Measurements from ENCODE around the gene FCRLA. TPM values are rescaled to one million over a fixed set of nuclear protein-coding genes. Genes with fewer than 3 reads are reported as not detected.

FCRLA gene
- polyA plus RNA-seq, 2 of the 4 experiments (the other 2 are of a cell fraction): 0.10 TPM; not detected in 1

DNA sequence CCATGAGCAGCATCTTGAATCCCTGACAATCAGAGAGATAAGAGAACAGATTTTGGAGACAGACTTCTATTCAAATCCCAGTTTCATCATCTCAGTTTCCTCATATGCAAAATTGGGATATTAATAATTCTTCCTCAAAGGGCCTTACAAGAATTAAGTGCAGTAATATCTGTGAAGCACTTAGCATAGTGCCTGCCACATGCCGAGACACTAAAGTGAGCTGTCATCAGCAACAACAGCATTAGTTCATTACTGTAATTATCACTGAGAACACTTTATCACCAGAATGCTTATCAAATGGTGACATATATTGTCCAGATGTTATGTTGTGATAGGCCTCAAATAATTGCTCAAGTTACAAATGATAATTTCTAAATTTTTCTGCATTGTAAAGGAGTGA, 13.4 kb downstream of the FCRLA start:
- ATAC-seq: no peak
- ChIA-PET CTCF (no interaction called here), POLR2A (no interaction called here)
- DNase-seq (ENCODE audit: low read depth in 1 of 2, low spot score in 1 of 2): no peak
- Histone ChIP-seq H3K27ac (no peak overlapping the region), H3K9me3 (no peaks in the 10 kb centered on the region), H3K4me2 (no peak overlapping the region), H3K4me3 (no peak overlapping the region), H3K4me1 (peaks cover 11% of the 10 kb centered on the region; the same call in 2 of the 3 replicates)
- TF ChIP-seq CHD4 (IDR thresholded peaks at IDR 0.05; ENCODE audit: borderline replicate concordance) (no peak), BHLHE40 (IDR thresholded peaks at IDR 0.05; ENCODE audit: low read depth, low read length) (no peak), CEBPB (IDR thresholded peaks at IDR 0.05) (no peak), NR3C1 (IDR thresholded peaks at IDR 0.05) (no peak), TP53 (CRISPR knock-in tag; IDR thresholded peaks at IDR 0.05) (no peak), KDM1A (IDR thresholded peaks at IDR 0.05; ENCODE audit: low read depth) (no peak), HOXA7 (CRISPR knock-in tag; IDR thresholded peaks at IDR 0.05) (no peak), RFX5 (IDR thresholded peaks at IDR 0.05) (no peak), RAD21 (conservative IDR thresholded peaks at IDR 0.05 in 1 of 2, IDR thresholded peaks at IDR 0.05 in 1 of 2) (no peak), KDM5A (IDR thresholded peaks at IDR 0.05) (no peak), JUN (IDR thresholded peaks at IDR 0.05) (no peak), RARB (CRISPR knock-in tag; IDR thresholded peaks at IDR 0.05) (no peak), ZFP36 (IDR thresholded peaks at IDR 0.05; ENCODE audit: borderline replicate concordance, partially characterized antibody) (no peak), FOXS1 (CRISPR knock-in tag; IDR thresholded peaks at IDR 0.05) (no peak)
- TF ChIP-seq, protein P1, sequence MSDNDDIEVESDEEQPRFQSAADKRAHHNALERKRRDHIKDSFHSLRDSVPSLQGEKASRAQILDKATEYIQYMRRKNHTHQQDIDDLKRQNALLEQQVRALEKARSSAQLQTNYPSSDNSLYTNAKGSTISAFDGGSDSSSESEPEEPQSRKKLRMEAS (IDR thresholded peaks at IDR 0.05): no peak
- TF ChIP-seq, protein P2, sequence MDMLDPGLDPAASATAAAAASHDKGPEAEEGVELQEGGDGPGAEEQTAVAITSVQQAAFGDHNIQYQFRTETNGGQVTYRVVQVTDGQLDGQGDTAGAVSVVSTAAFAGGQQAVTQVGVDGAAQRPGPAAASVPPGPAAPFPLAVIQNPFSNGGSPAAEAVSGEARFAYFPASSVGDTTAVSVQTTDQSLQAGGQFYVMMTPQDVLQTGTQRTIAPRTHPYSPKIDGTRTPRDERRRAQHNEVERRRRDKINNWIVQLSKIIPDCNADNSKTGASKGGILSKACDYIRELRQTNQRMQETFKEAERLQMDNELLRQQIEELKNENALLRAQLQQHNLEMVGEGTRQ (IDR thresholded peaks at IDR 0.05): no peak
- TF ChIP-seq, protein P3, sequence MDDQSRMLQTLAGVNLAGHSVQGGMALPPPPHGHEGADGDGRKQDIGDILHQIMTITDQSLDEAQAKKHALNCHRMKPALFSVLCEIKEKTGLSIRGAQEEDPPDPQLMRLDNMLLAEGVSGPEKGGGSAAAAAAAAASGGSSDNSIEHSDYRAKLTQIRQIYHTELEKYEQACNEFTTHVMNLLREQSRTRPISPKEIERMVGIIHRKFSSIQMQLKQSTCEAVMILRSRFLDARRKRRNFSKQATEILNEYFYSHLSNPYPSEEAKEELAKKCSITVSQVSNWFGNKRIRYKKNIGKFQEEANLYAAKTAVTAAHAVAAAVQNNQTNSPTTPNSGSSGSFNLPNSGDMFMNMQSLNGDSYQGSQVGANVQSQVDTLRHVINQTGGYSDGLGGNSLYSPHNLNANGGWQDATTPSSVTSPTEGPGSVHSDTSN (IDR thresholded peaks at IDR 0.05): no peak
- TF ChIP-seq, protein P4, sequence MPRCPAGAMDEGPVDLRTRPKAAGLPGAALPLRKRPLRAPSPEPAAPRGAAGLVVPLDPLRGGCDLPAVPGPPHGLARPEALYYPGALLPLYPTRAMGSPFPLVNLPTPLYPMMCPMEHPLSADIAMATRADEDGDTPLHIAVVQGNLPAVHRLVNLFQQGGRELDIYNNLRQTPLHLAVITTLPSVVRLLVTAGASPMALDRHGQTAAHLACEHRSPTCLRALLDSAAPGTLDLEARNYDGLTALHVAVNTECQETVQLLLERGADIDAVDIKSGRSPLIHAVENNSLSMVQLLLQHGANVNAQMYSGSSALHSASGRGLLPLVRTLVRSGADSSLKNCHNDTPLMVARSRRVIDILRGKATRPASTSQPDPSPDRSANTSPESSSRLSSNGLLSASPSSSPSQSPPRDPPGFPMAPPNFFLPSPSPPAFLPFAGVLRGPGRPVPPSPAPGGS (IDR thresholded peaks at IDR 0.05): no peak
- FAIRE-seq: no peak
- WGBS (ENCODE audit: missing lambda C conversion rate): 97% methylated on average over 1 of the region's 1 CpG

DNA sequence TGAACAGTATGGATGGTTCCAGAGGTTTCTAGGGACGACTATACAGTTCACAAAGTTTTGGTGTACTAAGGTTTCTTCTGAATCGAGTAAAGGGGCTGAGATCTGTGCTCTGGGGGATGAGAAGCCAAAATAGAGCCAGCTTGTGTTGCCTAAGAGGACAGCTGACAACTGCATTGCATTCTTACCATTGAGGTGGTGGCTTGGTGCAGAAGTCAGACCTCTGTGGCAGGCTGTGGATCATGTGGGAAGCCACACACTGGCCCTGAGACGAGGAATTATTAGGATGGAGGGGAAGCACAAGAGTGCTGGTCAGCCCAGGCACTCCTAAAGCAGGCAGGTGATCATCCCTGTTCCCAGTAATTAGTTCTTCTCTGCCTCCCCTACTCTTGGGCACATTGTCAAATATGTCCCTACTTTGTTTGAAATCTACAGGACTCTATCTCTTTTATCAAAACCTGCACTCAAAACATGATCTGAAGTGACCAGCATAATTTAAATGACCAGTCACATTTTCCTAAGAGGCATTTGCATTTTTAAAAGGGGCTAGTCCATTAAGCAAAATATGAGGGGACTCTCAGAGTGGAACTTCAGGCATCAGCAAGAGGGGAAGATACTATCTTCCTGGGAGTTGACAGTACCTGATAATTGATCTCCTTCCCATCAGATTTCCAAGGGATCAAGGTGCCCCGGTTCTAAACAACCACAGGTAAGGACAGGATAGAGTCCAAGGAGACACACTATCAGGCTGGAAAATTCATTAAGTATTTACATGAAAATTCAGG, 14.1 kb downstream of the FCRLA start, which contains the start of gene FCRLB:
Gene FCRLB (plus strand): TSS at position 589 of the 782 bp plus-strand sequence. CDS start 1,129 bp downstream, outside the sequence.
- TF ChIP-seq HOXB13 (CRISPR knock-in tag; IDR thresholded peaks at IDR 0.05; ENCODE audit: low read depth) (no peak), EHMT2 (IDR thresholded peaks at IDR 0.05; ENCODE audit: low read depth) (no peak), GATA3 (IDR thresholded peaks at IDR 0.05; ENCODE audit: borderline replicate concordance) (no peak), MAZ (IDR thresholded peaks at IDR 0.05; ENCODE audit: borderline replicate concordance, low read depth, low read length) (no peak), MAFK (IDR thresholded peaks at IDR 0.05; ENCODE audit: partially characterized antibody) (no peak), POLR2A (IDR thresholded peaks at IDR 0.05; ENCODE audit: low read length) (no peak), RAD21 (conservative IDR thresholded peaks at IDR 0.05 in 1 of 2, IDR thresholded peaks at IDR 0.05 in 1 of 2) (no peak), JUN (IDR thresholded peaks at IDR 0.05) (no peak), NFE2L2 (conservative IDR thresholded peaks at IDR 0.05; ENCODE audit: low read length) (no peak), EHF (CRISPR knock-in tag; IDR thresholded peaks at IDR 0.05) (no peak), BHLHE40 (IDR thresholded peaks at IDR 0.05; ENCODE audit: low read depth, low read length) (no peak), SREBF2 (IDR thresholded peaks at IDR 0.05) (no peak), CHD4 (IDR thresholded peaks at IDR 0.05; ENCODE audit: borderline replicate concordance) (no peak), SMC3 (IDR thresholded peaks at IDR 0.05) (no peak), TP53 (CRISPR knock-in tag; IDR thresholded peaks at IDR 0.05) (no peak), PHF8 (IDR thresholded peaks at IDR 0.05; ENCODE audit: borderline replicate concordance, low read depth) (no peak)
- TF ChIP-seq, protein P5, sequence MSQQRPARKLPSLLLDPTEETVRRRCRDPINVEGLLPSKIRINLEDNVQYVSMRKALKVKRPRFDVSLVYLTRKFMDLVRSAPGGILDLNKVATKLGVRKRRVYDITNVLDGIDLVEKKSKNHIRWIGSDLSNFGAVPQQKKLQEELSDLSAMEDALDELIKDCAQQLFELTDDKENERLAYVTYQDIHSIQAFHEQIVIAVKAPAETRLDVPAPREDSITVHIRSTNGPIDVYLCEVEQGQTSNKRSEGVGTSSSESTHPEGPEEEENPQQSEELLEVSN (IDR thresholded peaks at IDR 0.05; ENCODE audit: borderline replicate concordance, low read depth): no peak
- TF ChIP-seq, protein P6, sequence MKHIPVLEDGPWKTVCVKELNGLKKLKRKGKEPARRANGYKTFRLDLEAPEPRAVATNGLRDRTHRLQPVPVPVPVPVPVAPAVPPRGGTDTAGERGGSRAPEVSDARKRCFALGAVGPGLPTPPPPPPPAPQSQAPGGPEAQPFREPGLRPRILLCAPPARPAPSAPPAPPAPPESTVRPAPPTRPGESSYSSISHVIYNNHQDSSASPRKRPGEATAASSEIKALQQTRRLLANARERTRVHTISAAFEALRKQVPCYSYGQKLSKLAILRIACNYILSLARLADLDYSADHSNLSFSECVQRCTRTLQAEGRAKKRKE (CRISPR knock-in tag; IDR thresholded peaks at IDR 0.05; ENCODE audit: low read depth): no peak
- ChIA-PET CTCF (no interaction called here), POLR2A (no interaction called here)
- no peak for ATAC-seq
- Histone ChIP-seq H3K9me3 (no peaks in the 10 kb centered on the region), H3K4me3 (no peak within 1 kb of the TSS), H3K4me1 (peaks cover 15% of the 10 kb centered on the region; the same call in 2 of the 3 replicates), H3K4me2 (peak within 1 kb of the TSS; percentile 44; the same call in 2 of the 3 replicates), H3K27ac (0 out of 6 replicates have a peak within 1 kb of the TSS, but pooled peaks of 1 of the 2 experiments have one; percentile 17)
- no peak for DNase-seq (ENCODE audit: low read depth in 1 of 2, low spot score in 1 of 2)
- WGBS (ENCODE audit: missing lambda C conversion rate): 48% methylated on average over 4 of the region's 4 CpGs
- FAIRE-seq: no peak

Data from A549 (cell line).